H1 (cell line): ENCODE measurements around the gene KCNJ9. TPM values are rescaled to one million over a fixed set of nuclear protein-coding genes. Genes with fewer than 3 reads are reported as not detected.

Experiments used
- BACH1 ChIP-seq: IDR thresholded peaks from 2 replicates; pipeline ENCODE4 v1.6.1; 2012; ENCODE audit warnings: low read length, improper control_type of control experiment
- CBX5 ChIP-seq: fragments of 300-800, 300-1000 bp; sonication (generic); IDR thresholded peaks from 2 replicates; pipeline ENCODE4 v1.7.1; 2016; ENCODE audit warnings: antibody characterized with exemption, low read length, low read depth
- CBX8 ChIP-seq: fragments of 300-800, 300-1000 bp; sonication (generic); IDR thresholded peaks from 2 replicates; pipeline ENCODE4 v1.7.1; 2016; ENCODE audit warnings: low read depth, low read length, borderline replicate concordance
- CEBPB ChIP-seq: IDR thresholded peaks from 2 replicates; pipeline ENCODE4 v1.6.1; 2012; ENCODE audit warnings: low read depth, low read length
- CREB1 ChIP-seq: IDR thresholded peaks from 2 replicates; pipeline ENCODE4 v1.6.1; 2012; ENCODE audit warnings: inconsistent platforms
- GABPA ChIP-seq: IDR thresholded peaks from 2 replicates; pipeline ENCODE4 v1.6.1; 2011; ENCODE audit warnings: mild to moderate bottlenecking, low read length, moderate library complexity, borderline replicate concordance; ENCODE audit not compliant: insufficient read depth
- POLR2AphosphoS5 ChIP-seq: IDR thresholded peaks from 2 replicates; pipeline ENCODE4 v1.6.1; 2011; ENCODE audit warnings: low read depth, low read length
- SIN3A ChIP-seq, 2 experiments: IDR thresholded peaks in 1 of 2; conservative IDR thresholded peaks in 1 of 2; 2 replicates each; pipeline ENCODE4 v1.6.1; 2011 to 2012; ENCODE audit warnings: low read length in 2 of 2, improper control_type of control experiment in 1 of 2, low read depth in 1 of 2, mild to moderate bottlenecking in 1 of 2
- SIX5 ChIP-seq: IDR thresholded peaks from 2 replicates; pipeline ENCODE4 v1.6.1; 2011; ENCODE audit warnings: mild to moderate bottlenecking, low read depth, low read length
- SP1 ChIP-seq: IDR thresholded peaks from 2 replicates; pipeline ENCODE4 v1.6.1; 2011; ENCODE audit warnings: low read depth, low read length
- SP2 ChIP-seq: IDR thresholded peaks from 2 replicates; pipeline ENCODE4 v1.6.1; 2012; ENCODE audit warnings: mild to moderate bottlenecking, low read length, inconsistent platforms
- SP4 ChIP-seq: IDR thresholded peaks from 2 replicates; pipeline ENCODE4 v1.6.1; 2012; ENCODE audit warnings: low read length, inconsistent platforms
- TAF7 ChIP-seq: optimal IDR thresholded peaks from 2 replicates; pipeline ENCODE3; 2011; ENCODE audit warnings: low read depth, mild to moderate bottlenecking, inconsistent platforms, low read length, moderate library complexity, borderline replicate concordance
- TCF12 ChIP-seq: IDR thresholded peaks from 2 replicates; pipeline ENCODE4 v1.6.1; 2011; ENCODE audit warnings: low read depth, mild to moderate bottlenecking, low read length
- YY1 ChIP-seq: IDR thresholded peaks from 2 replicates; pipeline ENCODE4 v1.6.1; 2011; ENCODE audit warnings: low read depth, mild to moderate bottlenecking, low read length
- polyA plus RNA-seq, 7 experiments: library from polyadenylated mRNA; depleted of rRNA in 3 of 7; stranded (reverse) in 5 of 7; unstranded in 2 of 7; fragments of >200 nt in 5 of 7; fragments of 200-250 nt in 2 of 7; gene quantifications; 1 replicate in 5 of 7; 2 replicates in 1 of 7; 4 replicates in 1 of 7; pipeline versions ENCODE4 v1.2.1 to v1.2.3, GENCODE V29; 2011 to 2013; ENCODE audit warnings: missing spikeins in 2 of 7, mixed read lengths in 2 of 7
- total RNA-seq: library from RNA; stranded (reverse); fragmentation: NEBNext Ultra II Directional; extraction: Animal tissue kit (Norgen Biotek cat#: 25700); gene quantifications from 2 replicates; pipeline ENCODE4 v1.2.1, GENCODE V29; 2021

Gene KCNJ9
- total and polyA plus RNA-seq, 2 of the 8 experiments (the other 6 are each of a cell fraction or from before 2014, with no cell fraction given), result 0.02 to 0.13 TPM

DNA sequence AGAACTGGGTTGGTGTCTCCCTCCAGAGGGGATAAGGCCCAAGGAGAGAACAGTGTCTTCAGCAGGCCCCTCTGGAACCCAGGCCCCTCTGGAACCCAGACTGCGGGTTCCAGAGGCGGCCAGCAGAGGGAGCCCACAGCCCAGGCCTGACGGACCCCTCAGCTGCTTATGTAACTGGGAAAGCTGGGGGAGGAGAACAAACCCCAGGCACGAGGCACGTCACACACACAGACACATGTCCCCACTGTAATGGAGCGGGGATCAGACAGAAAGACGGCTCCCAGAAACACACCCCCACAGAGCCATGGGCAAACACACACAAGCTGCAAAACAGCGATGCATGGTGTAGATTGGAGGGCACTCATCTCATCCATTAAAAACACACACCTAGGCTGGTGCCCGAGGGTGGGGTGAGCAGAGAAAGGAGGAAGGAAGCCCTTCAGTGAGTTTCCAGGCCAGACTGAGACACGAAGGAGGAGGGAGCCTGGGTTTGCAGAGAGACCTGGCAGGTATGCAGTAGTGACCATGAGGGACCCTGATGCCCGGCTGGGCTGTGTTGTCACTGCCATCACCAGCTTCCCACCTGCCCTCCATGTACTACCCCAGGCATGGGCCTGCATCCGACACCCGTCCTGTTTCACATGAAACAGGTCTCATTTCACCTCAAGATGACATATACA is 19.8 kb downstream of the KCNJ9 start (continued):
- TF ChIP-seq SIN3A (conservative IDR thresholded peaks at IDR 0.05 in 1 of 2, IDR thresholded peaks at IDR 0.05 in 1 of 2; ENCODE audit: low read depth in 1 of 2, low read length in 2 of 2), result peak; percentile 52 to 73; a peak in 1 of 4 replicates
- no peak for TF ChIP-seq BACH1
- no peak for TF ChIP-seq GABPA
- TF ChIP-seq YY1, result peak; percentile 68; the same call in 1 of the 2 replicates
- no peak for TF ChIP-seq POLR2AphosphoS5
- TF ChIP-seq CREB1, result peak; percentile 41; the same call in 1 of the 2 replicates
- TF ChIP-seq CBX8, result no peak
- no peak for TF ChIP-seq TAF7
- no peak for TF ChIP-seq SIX5
- TF ChIP-seq SP1, result no peak
- TF ChIP-seq SP4, result no peak
- 0 out of 2 replicates have a peak, but pooled peaks have one; percentile 8 for TF ChIP-seq TCF12
- TF ChIP-seq SP2, result no peak
- no peak for TF ChIP-seq CBX5
- TF ChIP-seq CEBPB, result peak; percentile 71
